Measurements from ENCODE around the gene ADRA2B.

- TF ChIP-seq CTCF (conservative IDR thresholded peaks at IDR 0.05) (no peak), ZFX (IDR thresholded peaks at IDR 0.05) (no peak)
Observed at GRCh38 chr2:96110621-96111256, 5.6 kb downstream of the ADRA2B start.

Data from C4-2B (cell line).